Kidney tubule cell (primary cell): ENCODE results near the gene CFAP74.

Experiments used
- DNase-seq: peaks from one replicate; pipeline ENCODE4 v3.0.0-alpha.2; 2018; ENCODE audit warnings: low spot score

CFAP74 gene

GRCh38 chr1:2039251-2039650 is 35.7 kb upstream of the CFAP74 start:
- DNase-seq, result no peak

- no peak for DNase-seq
Observed at GRCh38 chr1:2038229-2038628, 34.6 kb upstream of the CFAP74 start.

GRCh38 chr1:2037314-2037979 is 33.9 kb upstream of the CFAP74 start:
- no peak for DNase-seq

- DNase-seq, result no peak
Observed at GRCh38 chr1:2036287-2036686, 32.7 kb upstream of the CFAP74 start.

GRCh38 chr1:2033165-2033564 is 29.6 kb upstream of the CFAP74 start:
- DNase-seq, result no peak

GRCh38 chr1:2032737-2033136 is 29.2 kb upstream of the CFAP74 start:
- no peak for DNase-seq

- DNase-seq, result no peak
Observed at GRCh38 chr1:2031546-2032540, 28.3 kb upstream of the CFAP74 start.

- DNase-seq, result no peak
Observed at GRCh38 chr1:2030076-2030871, 26.7 kb upstream of the CFAP74 start.

- no peak for DNase-seq
Observed at GRCh38 chr1:2029561-2029960, 26.0 kb upstream of the CFAP74 start.

- no peak for DNase-seq
Observed at GRCh38 chr1:2028870-2029560, 25.4 kb upstream of the CFAP74 start.

GRCh38 chr1:2027961-2028583 is 24.5 kb upstream of the CFAP74 start:
- no peak for DNase-seq

- DNase-seq, result no peak
Observed at GRCh38 chr1:2025491-2025981, 21.9 kb upstream of the CFAP74 start.

GRCh38 chr1:2024887-2025286 is 21.3 kb upstream of the CFAP74 start:
- DNase-seq, result no peak

- DNase-seq, result no peak
Observed at GRCh38 chr1:2024451-2024850, 20.9 kb upstream of the CFAP74 start.

GRCh38 chr1:2023187-2023586 is 19.6 kb upstream of the CFAP74 start:
- DNase-seq, result no peak

GRCh38 chr1:2022063-2022770 is 18.6 kb upstream of the CFAP74 start:
- no peak for DNase-seq

GRCh38 chr1:2021550-2021949 is 18.0 kb upstream of the CFAP74 start:
- DNase-seq, result no peak

GRCh38 chr1:2020310-2020655 is 16.7 kb upstream of the CFAP74 start:
- DNase-seq, result no peak

GRCh38 chr1:2019571-2020309 is 16.2 kb upstream of the CFAP74 start:
- no peak for DNase-seq

GRCh38 chr1:2019172-2019543 is 15.6 kb upstream of the CFAP74 start, which contains the start of gene GABRD:
Gene GABRD, plus strand, starts transcription at chr1:2019345. Its CDS starts 79 bp downstream, at chr1:2019424.
- no peak for DNase-seq
